Neural progenitor cell (in vitro differentiated cells): ENCODE results near the gene PPP1CA. TPM values are rescaled to one million over a fixed set of nuclear protein-coding genes. Genes with fewer than 3 reads are reported as not detected.

Source experiments
- DNase-seq: peaks from one replicate; pipeline ENCODE4 v3.0.0-alpha.2; 2016; ENCODE audit warnings: low spot score
- H2AFZ ChIP-seq: fragments of 200-600 bp; sonication (generic); replicated peaks from 2 replicates; pipeline ENCODE4 v1.6.1; 2016; ENCODE audit warnings: antibody characterized with exemption
- H3F3A ChIP-seq: fragments of 200-600 bp; sonication (generic); 2 replicates; pipeline ENCODE4 v1.6.1; 2016; ENCODE audit warnings: antibody characterized with exemption, low read depth
- H3K27ac ChIP-seq: fragments of 200-600 bp; sonication (generic); 2 replicates; pipeline ENCODE4 v1.5.1; 2016; ENCODE audit warnings: mild to moderate bottlenecking
- H3K27me3 ChIP-seq: fragments of 200-600 bp; sonication (generic); 2 replicates; pipeline ENCODE4 v1.6.1; 2016; ENCODE audit warnings: mild to moderate bottlenecking, moderate library complexity
- H3K36me3 ChIP-seq: fragments of 200-600 bp; sonication (generic); 2 replicates; pipeline ENCODE4 v1.5.1; 2016
- H3K4me1 ChIP-seq: fragments of 200-600 bp; sonication (generic); 2 replicates; pipeline ENCODE4 v1.6.1; 2016; ENCODE audit warnings: mixed run types
- H3K4me2 ChIP-seq: fragments of 200-600 bp; sonication (generic); 2 replicates; pipeline ENCODE4 v1.6.1; 2016
- H3K4me3 ChIP-seq: fragments of 200-600 bp; sonication (generic); 2 replicates; pipeline ENCODE4 v1.5.1; 2016
- H3K79me2 ChIP-seq: fragments of 200-600 bp; sonication (generic); 2 replicates; pipeline ENCODE4 v1.6.1; 2016; ENCODE audit warnings: low read depth
- H3K9ac ChIP-seq: fragments of 200-600 bp; sonication (generic); 2 replicates; pipeline ENCODE4 v1.6.1; 2016
- H3K9me3 ChIP-seq: fragments of 200-600 bp; sonication (generic); 2 replicates; pipeline ENCODE4 v1.5.1; 2016; ENCODE audit warnings: low read depth
- H4K20me1 ChIP-seq: fragments of 200-600 bp; sonication (generic); 2 replicates; pipeline ENCODE4 v1.6.1; 2016; ENCODE audit warnings: low read depth
- H3K27ac Mint-ChIP-seq: 3 replicates; pipeline ENCODE4 v1.8.0; 2021; ENCODE audit warnings: mixed read lengths
- H3K27me3 Mint-ChIP-seq: 2 replicates; pipeline ENCODE4 v1.8.0; 2022; ENCODE audit warnings: low read depth, mild to moderate bottlenecking, inconsistent platforms, moderate library complexity, mixed read lengths; ENCODE audit not compliant: insufficient read depth
- H3K36me3 Mint-ChIP-seq: 3 replicates; pipeline ENCODE4 v1.8.0; 2021; ENCODE audit warnings: mixed read lengths
- H3K4me1 Mint-ChIP-seq: 3 replicates; pipeline ENCODE4 v1.8.0; 2021; ENCODE audit warnings: mixed read lengths
- H3K4me3 Mint-ChIP-seq: 3 replicates; pipeline ENCODE4 v1.8.0; 2021; ENCODE audit warnings: mild to moderate bottlenecking, moderate library complexity, mixed read lengths
- H3K9me3 Mint-ChIP-seq: 3 replicates; pipeline ENCODE4 v1.8.0; 2020; ENCODE audit warnings: mixed read lengths
- CTCF ChIP-seq: fragments of 200-600 bp; sonication (generic); IDR thresholded peaks from 2 replicates; pipeline ENCODE4 v1.5.1; 2017; ENCODE audit warnings: antibody characterized with exemption, mild to moderate bottlenecking
- EZH2 ChIP-seq: fragments of 200-600 bp; sonication (generic); IDR thresholded peaks from 2 replicates; pipeline ENCODE4 v1.6.1; 2017; ENCODE audit warnings: antibody characterized with exemption, mild to moderate bottlenecking, moderate library complexity
- EZH2phosphoT487 ChIP-seq: fragments of 200-600 bp; sonication (generic); IDR thresholded peaks from 2 replicates; pipeline ENCODE4 v1.6.1; 2017; ENCODE audit warnings: antibody characterized with exemption
- total RNA-seq: library from RNA; depleted of rRNA; stranded (reverse); fragments of >200 nt; gene quantifications from 2 replicates; pipeline ENCODE4 v1.2.3, GENCODE V29; 2015; ENCODE audit warnings: low replicate concordance

PPP1CA gene
- total RNA-seq, 1 donor from 2014 or later: 102 TPM

GRCh38 chr11:67419325-67420049, 17.8 kb upstream of the PPP1CA start:
- H4K20me1 ChIP-seq: no peaks in the 10 kb centered on the region
- TF ChIP-seq CTCF (no peak), EZH2phosphoT487 (no peak), EZH2 (no peak)
- no peaks in the 10 kb centered on the region for H3K36me3 ChIP-seq
- Mint-ChIP-seq H3K36me3 (no peaks in the 10 kb centered on the region), H3K4me1 (peaks cover 25% of the 10 kb centered on the region), H3K27ac (no peak overlapping the region), H3K9me3 (no peaks in the 10 kb centered on the region), H3K4me3 (peak overlapping the region; percentile 81), H3K27me3 (peaks cover 25% of the 10 kb centered on the region)
- H3K9me3 ChIP-seq: no peaks in the 10 kb centered on the region
- H3K4me1 ChIP-seq: peaks cover 9% of the 10 kb centered on the region
- peak overlapping the region; percentile 86 for H3K4me2 ChIP-seq
- H3K27me3 ChIP-seq: peaks cover 48% of the 10 kb centered on the region
- peaks cover 13% of the 10 kb centered on the region for H3F3A ChIP-seq
- no peak overlapping the region for H3K9ac ChIP-seq
- no peak overlapping the region for H2AFZ ChIP-seq
- no peak for DNase-seq
- H3K79me2 ChIP-seq: no peaks in the 10 kb centered on the region
- H3K27ac ChIP-seq: no peak overlapping the region
- H3K4me3 ChIP-seq: no peak overlapping the region

- H3F3A ChIP-seq: peaks cover 13% of the 10 kb centered on the region
- no peak overlapping the region for H3K4me2 ChIP-seq
- Mint-ChIP-seq H3K4me1 (peaks cover 24% of the 10 kb centered on the region), H3K4me3 (no peak overlapping the region), H3K9me3 (no peaks in the 10 kb centered on the region), H3K27me3 (peaks cover 25% of the 10 kb centered on the region), H3K36me3 (no peaks in the 10 kb centered on the region), H3K27ac (no peak overlapping the region)
- H3K36me3 ChIP-seq: no peaks in the 10 kb centered on the region
- H3K27me3 ChIP-seq: peaks cover 56% of the 10 kb centered on the region
- DNase-seq: no peak
- H2AFZ ChIP-seq: no peak overlapping the region
- H3K4me3 ChIP-seq: no peak overlapping the region
- no peaks in the 10 kb centered on the region for H3K9me3 ChIP-seq
- no peaks in the 10 kb centered on the region for H3K79me2 ChIP-seq
- H4K20me1 ChIP-seq: no peaks in the 10 kb centered on the region
- no peak overlapping the region for H3K27ac ChIP-seq
- H3K4me1 ChIP-seq: peaks cover 9% of the 10 kb centered on the region
- TF ChIP-seq EZH2phosphoT487 (no peak), EZH2 (no peak), CTCF (no peak)
- no peak overlapping the region for H3K9ac ChIP-seq
These were observed 17.0 kb upstream of the PPP1CA start for GRCh38 chr11:67418476-67419281.

- peaks cover 22% of the 10 kb centered on the region for H3K4me1 Mint-ChIP-seq
- H3K79me2 ChIP-seq: no peaks in the 10 kb centered on the region
- peaks cover 9% of the 10 kb centered on the region for H3K4me1 ChIP-seq
- H3K36me3 Mint-ChIP-seq: no peaks in the 10 kb centered on the region
- no peak overlapping the region for H3K27ac Mint-ChIP-seq
- H3F3A ChIP-seq: peaks cover 17% of the 10 kb centered on the region
- H4K20me1 ChIP-seq: no peaks in the 10 kb centered on the region
- H3K27me3 ChIP-seq: peaks cover 56% of the 10 kb centered on the region
- no peak overlapping the region for H3K4me3 ChIP-seq
- H3K27ac ChIP-seq: no peak overlapping the region
- peaks cover 23% of the 10 kb centered on the region for H3K27me3 Mint-ChIP-seq
- no peaks in the 10 kb centered on the region for H3K9me3 Mint-ChIP-seq
- TF ChIP-seq CTCF (no peak), EZH2 (no peak), EZH2phosphoT487 (no peak)
- H3K36me3 ChIP-seq: no peaks in the 10 kb centered on the region
- no peaks in the 10 kb centered on the region for H3K9me3 ChIP-seq
- H2AFZ ChIP-seq: no peak overlapping the region
- no peak overlapping the region for H3K4me2 ChIP-seq
- no peak for DNase-seq
- H3K4me3 Mint-ChIP-seq: no peak overlapping the region
- no peak overlapping the region for H3K9ac ChIP-seq
These were observed 15.8 kb upstream of the PPP1CA start for GRCh38 chr11:67417425-67417824.
